ENCODE results near the gene SERPINA5.

Gene SERPINA5

GRCh38 chr14:94581127-94581999, at the start of gene SERPINA5:
TSS of gene SERPINA5 (plus strand) at chr14:94581426. CDS start at chr14:94587363, 5,937 bp downstream.
- DNase-seq, result peak in 2 of 56 donors; percentile 5 to 28

GRCh38 chr14:94532447-94532846, 48.8 kb upstream of the SERPINA5 start:
- DNase-seq, result no peak

GRCh38 chr14:94535506-94535905, 45.7 kb upstream of the SERPINA5 start:
- DNase-seq, result no peak

GRCh38 chr14:94536836-94537235, 44.4 kb upstream of the SERPINA5 start:
- DNase-seq, result no peak

GRCh38 chr14:94538070-94538740, 43.0 kb upstream of the SERPINA5 start:
- DNase-seq, result no peak

- DNase-seq, result no peak
Observed at GRCh38 chr14:94539181-94539580, 42.0 kb upstream of the SERPINA5 start.

- no peak for DNase-seq
Observed at GRCh38 chr14:94540031-94540794, 41.0 kb upstream of the SERPINA5 start.

GRCh38 chr14:94541234-94541975, 39.8 kb upstream of the SERPINA5 start:
- DNase-seq, result no peak

- no peak for DNase-seq
Observed at GRCh38 chr14:94542111-94542810, 39.0 kb upstream of the SERPINA5 start.

- DNase-seq, result no peak
Observed at GRCh38 chr14:94542811-94543440, 38.3 kb upstream of the SERPINA5 start.

- no peak for DNase-seq
Observed at GRCh38 chr14:94543449-94544124, 37.6 kb upstream of the SERPINA5 start.

- DNase-seq, result no peak
Observed at GRCh38 chr14:94544726-94545125, 36.5 kb upstream of the SERPINA5 start.

- DNase-seq, result peak in 18 of 56 donors; percentile 5 to 68 (median 30)
Observed at GRCh38 chr14:94545131-94545841, 35.9 kb upstream of the SERPINA5 start.

- DNase-seq, result no peak
Observed at GRCh38 chr14:94547151-94547680, 34.0 kb upstream of the SERPINA5 start.

- DNase-seq, result no peak
Observed at GRCh38 chr14:94547726-94548125, 33.5 kb upstream of the SERPINA5 start.

- no peak for DNase-seq
Observed at GRCh38 chr14:94548131-94548998, 32.9 kb upstream of the SERPINA5 start.

Measured in nucleus accumbens (tissue), 56 donors.